Islet precursor cell (in vitro differentiated cells): ENCODE data around the gene FNDC3B.
"Not testable (repeated sequence)": the region's sequence is repeated elsewhere in the genome, so short reads cannot be mapped to it uniquely, and the experiment has no call there.

Experiments
- DNase-seq: peaks from one replicate; pipeline ENCODE4 v3.0.0-alpha.2; 2018

The FNDC3B gene

DNA sequence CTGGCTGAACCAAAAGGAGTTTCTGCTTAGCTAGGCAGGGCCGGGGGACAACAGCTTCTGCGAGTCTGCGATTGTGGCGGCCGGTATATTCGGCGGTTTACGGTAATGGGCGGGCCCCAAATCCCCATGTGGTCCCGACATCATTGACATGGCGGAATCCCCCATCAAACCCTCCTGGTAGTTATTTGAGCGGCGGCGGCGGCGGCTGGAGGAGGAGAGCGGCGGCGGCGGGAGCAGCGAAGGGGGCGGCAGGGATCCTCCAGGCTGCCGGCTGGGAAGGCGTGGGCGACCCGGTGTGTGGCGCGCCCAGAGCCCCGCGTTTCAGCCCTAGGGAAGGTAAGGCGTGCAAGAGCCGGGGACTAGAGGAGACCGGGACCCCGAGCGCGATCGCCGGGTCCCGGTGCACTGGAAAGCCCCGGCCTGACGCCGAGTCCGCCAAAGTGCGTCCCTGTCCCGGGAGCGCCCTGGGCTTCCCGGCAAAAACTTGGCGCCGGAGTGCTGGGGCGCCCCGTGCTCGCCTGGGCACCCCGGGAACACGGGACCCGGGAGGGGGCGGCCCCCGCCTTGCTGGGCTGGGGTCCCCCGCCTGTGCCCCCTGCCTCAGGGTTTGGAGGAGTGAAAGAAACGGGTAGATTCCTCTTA is at the start of gene FNDC3B:
Gene FNDC3B (plus strand): TSS at position 143 of the 642 bp plus-strand sequence. CDS start 72,902 bp downstream, outside the sequence.
- DNase-seq: peak; percentile 97

GRCh38 chr3:171990239-171990638 is 49.1 kb upstream of the FNDC3B start:
- DNase-seq: not testable (repeated sequence)

DNA sequence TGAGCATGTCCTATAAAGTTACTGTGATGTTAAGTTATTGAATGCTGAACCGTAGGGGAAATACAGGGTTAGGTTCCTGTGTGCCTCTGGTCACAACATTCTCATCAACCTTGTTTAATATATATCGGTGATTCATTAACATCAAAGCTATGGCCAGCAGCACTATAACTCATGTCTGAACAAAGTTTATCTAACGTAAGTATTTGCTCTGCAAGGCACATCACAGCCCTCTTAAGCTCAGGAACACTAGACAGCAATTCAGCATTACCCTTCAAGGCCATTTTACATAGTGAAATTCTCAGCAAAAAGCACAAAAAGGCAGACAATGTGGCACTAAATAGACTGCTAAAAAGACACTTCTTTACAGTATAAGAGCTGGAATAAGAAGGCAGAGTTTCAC is 48.2 kb upstream of the FNDC3B start:
- no peak for DNase-seq

DNA sequence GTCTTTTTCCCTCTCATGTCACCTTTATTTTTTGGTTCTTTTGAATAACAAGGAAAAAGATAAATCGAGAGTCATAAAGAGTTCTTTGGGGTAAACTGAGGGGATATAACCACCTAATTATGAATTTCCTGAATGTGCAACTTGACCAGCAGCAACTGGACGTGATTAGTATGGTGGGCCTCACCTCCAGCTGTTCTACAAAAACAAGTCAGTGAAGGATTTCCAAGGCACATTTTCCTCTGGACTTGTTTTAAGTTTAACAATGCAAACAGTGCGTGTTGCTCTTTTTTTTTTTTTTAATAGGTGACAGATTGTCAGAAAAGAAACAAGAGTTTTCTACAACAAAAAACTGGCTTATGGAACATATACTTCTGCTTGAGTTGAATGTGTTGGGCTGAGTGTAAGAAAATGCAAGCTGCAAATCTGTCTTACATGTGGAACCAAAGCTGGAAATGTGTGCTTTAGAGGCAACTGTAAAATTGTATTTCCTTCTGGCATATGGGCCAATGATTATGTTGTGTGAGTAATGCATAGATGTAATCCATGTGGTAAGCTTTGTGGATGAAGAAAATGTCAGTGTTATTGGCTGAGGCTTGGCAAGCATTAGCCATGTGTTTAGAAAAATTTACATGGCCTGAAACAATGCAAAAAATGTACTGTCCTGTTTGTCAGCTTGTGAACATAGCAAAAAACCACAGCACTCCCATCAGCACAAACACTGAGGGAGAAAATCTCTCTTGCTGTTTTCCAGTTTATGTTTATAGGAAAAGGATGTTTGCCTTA is 44.5 kb upstream of the FNDC3B start:
- DNase-seq: no peak

- no peak for DNase-seq
Observed at GRCh38 chr3:171995486-171995885, 43.9 kb upstream of the FNDC3B start.

DNA sequence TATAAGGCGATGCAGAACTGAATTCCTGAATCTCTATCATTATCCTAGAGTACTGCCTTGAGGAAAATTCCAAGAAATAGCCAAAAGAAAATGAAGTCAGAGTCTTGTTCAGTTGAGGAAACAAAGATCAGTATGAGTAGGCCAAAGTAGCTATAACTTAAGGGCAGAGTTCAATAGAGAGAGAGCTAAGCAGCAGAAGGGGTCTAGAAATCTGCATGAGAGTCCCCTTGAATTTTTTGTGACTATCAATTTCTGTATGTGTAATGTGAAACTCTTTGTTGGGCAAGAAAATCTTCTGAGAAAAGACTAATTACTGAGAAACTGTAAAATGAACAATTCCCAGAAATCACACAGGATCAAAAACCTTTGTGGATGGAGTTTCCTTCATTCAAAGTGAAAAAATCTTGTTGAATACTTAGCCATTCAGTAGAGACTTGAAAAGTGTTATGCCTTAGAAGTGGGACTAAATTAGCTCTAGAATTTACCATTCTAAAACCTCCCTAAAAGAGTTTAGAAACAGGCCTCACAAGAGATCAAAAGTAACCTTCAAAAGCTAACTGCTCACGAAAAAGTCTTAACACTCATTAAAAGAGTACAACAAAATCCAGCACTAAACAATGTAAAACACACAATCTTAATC is 43.1 kb upstream of the FNDC3B start:
- no peak for DNase-seq

DNA sequence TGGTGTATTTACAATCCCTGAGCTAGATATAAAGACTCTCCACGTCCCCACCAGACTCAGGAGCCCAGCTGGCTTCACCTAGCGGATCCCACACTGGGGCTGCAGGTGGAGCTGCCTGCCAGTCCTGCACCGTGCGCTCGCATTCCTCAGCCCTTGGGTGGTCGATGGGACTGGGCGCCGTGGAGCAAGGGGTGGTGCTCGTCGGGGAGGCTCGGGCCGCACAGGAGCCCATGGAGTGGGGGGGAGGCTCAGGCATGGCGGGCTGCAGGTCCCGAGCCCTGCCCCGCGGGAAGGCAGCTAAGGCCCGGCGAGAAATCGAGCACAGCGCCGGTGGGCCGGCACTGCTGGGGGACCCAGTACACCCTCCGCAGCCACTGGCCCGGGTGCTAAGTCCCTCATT is 40.6 kb upstream of the FNDC3B start:
- DNase-seq: not testable (repeated sequence)

- not testable (repeated sequence) for DNase-seq
Observed at GRCh38 chr3:172001616-172002015, 37.8 kb upstream of the FNDC3B start.

DNA sequence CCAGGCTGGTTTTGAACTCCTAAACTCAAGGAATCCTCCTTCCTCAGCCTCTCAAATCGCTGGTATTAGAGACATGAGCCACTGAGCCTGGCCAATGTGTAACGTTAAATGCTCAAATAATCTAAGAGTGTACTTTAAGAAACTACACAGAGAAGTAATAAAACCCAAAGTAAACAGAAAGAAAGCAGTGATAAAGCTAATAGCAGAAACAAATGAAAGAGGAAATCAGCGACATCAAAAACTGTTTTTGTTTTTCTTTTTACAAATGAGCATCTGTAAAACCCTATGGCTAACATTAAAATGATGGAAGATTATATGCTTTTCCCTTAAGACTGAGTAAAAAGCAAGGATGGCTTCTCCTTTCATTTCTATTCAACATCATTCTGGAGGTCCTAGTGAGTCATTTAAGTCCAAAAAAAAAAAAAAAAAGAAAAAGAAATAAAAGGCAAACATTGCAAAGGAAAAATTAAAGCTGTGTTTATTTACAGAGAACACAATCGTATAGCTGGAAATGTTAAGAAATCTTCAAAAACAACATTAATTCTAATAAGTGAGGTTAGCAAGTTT is 36.8 kb upstream of the FNDC3B start:
- no peak for DNase-seq

DNA sequence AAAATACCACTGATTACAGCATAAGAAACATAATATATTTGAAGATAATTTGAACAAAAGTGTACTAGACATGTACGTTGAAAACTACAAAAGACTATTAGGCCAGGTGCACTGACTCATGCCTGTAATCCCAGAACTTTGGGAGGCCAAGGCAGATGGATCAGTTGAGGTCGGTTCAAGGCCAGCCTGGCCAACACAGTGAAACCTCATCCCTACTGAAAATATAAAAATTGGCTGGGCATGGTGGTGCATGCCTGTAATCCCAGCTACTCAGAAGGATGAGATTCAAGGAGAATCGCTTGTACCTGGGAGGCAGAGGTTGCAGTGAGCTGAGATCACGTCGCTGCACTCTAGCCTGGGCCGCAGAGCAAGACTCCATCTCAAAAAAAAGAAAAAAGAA is 36.2 kb upstream of the FNDC3B start:
- DNase-seq: no peak

GRCh38 chr3:172007065-172007370 is 32.4 kb upstream of the FNDC3B start:
- DNase-seq: no peak

DNA sequence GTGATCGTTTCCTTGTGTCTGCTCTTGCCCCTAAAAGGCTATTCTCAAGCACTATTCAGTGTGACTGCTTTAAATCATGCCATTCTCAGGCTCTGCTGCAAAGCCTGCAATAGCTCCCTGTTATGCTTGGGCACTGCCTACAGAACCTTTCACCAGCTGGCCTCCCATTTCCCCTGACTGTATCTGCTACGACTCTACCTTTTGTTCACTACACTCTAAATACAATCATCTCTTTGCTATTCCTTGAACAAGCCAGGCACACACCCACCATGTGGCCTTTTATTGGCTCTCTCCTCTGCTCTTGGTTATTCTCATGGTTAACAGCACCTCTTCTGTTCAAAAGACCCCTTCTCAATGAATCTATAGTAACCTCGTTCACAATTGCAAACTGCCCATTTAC is 29.6 kb upstream of the FNDC3B start:
- no peak for DNase-seq

DNA sequence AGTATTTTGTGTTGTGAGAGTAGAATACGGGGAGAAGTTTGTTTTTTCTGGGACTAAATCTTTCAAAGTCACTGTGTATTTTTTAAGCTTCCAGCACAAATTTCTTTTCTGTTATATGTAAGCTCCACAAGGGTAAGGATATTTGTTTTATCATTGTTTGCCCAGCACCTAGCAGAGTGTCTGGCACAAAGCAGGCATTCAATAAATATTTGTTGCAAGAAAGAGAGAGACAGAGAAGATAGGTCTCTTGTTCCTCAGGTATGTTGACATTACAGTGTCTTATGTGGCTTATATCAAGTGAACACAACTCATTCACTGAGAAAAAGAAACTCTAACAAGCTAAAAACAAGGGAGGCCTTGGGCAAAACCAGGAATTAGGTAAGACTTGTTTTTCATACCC is 26.6 kb upstream of the FNDC3B start:
- DNase-seq: no peak

DNA sequence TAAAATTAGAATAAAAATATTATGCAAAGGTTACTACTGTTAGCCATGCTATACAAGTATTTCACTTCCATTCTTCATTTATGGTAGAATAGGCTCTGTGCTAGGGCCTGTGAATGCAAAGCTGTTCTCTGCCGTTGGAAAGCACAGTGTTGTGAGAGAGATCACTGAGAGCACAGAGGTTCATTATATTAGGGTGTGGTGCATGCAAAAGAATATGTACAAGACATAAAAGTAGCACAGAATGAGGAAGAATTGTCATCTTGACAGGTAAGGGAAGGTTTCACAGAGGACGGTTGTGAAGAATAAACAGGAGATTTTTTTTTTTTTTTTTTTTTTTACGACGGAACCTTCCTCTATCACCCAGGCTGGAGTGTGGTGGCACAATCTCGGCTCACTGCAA is 25.2 kb upstream of the FNDC3B start:
- no peak for DNase-seq

GRCh38 chr3:172018364-172018763 is 21.0 kb upstream of the FNDC3B start:
- DNase-seq: no peak

GRCh38 chr3:172020763-172021162 is 18.6 kb upstream of the FNDC3B start:
- no peak for DNase-seq

DNA sequence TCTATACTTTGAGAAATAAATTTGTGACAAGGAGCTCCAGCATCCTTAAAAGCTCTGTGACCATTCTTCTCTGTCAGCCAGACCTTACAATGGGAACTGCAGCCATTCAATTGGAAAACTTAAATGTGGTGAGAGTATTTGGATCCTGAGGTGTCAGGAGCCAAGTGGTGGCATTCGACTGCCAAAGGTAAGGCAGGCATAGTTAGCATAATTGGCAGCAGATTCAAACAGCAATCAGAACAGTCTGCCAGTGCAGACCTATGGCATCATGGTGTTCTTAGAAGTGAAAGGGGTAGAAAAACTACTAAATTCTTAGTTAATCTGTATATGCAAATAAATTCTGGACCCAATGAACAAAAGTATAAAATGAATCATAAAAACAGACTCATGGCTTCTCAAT is 18.2 kb upstream of the FNDC3B start:
- no peak for DNase-seq

DNA sequence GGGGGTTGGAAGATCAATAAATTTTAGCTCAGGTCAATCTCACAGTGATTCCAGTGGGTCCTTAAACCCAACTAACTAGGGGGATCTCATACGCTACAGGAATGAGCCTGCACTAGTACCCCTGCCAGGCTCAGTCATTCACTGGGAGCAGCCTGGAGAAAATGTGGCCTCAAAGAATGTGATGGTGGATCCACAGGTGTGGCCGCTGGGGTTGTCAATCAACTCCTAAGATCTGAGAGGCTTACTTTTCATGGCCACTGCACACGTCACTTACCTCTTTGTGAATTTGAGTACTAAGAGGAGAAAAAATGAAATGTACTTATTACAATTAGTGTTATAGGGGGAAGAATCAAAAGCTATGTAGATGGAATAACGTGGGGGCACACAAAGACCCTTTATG is 17.5 kb upstream of the FNDC3B start:
- no peak for DNase-seq

- DNase-seq: no peak
Observed at GRCh38 chr3:172023915-172024314, 15.5 kb upstream of the FNDC3B start.

DNA sequence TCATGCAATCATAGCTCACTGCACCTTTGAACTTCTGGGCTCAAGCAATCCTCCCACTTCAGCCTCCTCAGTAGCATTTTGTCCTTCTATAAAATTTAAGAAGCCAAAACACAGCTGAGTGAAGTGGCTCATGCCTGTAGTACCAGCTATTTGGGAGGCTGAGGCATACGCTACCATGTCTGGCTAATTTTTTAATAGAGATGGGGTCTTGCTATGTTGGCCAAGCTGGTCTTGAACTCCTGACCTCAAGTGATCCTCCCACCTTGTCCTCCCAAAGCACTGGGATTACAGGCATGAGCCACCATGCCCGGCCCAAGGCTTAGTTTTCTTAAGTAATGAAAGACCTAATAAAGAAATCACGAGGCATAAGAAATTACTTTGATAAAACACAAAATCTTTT is 14.7 kb upstream of the FNDC3B start:
- DNase-seq: no peak

DNA sequence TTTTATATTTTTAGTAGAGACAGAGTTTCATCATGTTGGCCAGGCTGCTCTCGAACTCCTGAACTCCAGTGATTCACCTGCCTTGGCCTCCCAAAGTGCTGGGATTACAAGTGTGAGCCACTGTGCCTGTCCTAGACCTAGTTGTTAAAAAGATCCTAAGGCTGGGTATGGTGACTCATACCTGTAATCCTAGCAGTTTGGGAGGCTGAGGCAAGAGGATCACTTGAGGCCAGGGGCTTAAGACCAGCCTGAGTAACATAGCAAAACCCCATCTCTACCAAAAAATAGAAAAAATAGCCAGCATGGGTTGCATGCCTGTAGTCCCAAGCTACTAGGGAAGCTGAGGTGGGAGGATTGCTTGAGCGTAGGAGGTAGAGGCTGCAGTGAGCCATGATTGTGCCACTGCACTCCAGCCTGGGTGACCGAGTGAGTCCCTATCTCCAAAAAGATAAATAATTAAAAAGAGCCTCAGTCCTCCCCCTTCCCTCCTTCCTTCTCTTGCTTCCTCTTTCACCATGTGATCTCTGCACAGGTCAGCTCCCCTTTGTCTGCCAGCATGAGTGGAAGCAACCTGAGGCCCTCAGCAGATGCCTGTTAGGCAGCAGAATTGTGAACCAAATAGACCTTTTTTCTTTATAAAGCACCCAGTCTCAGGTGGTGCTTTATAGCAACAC is 9.8 kb upstream of the FNDC3B start:
- no peak for DNase-seq

- DNase-seq: no peak
Observed at GRCh38 chr3:172030181-172030580, 9.2 kb upstream of the FNDC3B start.

DNA sequence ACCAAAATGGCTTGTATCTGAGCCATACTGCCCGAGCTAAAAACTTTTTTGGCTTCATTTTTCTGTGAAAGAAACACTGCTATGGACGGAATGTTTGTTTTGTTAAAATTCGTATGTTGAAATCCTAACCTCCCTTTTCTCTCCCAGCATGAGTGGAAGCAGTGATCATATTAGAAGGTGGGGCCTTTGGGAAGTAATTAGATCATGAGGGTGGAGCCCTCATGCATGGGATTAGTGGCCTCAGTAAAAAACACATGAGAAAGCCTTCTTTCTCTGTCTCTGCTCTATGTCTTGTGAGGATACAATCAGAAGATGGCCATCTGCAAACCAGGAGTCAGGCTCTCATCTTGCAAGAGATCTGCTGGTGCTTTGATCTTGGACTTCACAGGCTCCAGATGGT is 7.4 kb upstream of the FNDC3B start:
- no peak for DNase-seq
